ENCODE results near the gene SCLY.

DNA sequence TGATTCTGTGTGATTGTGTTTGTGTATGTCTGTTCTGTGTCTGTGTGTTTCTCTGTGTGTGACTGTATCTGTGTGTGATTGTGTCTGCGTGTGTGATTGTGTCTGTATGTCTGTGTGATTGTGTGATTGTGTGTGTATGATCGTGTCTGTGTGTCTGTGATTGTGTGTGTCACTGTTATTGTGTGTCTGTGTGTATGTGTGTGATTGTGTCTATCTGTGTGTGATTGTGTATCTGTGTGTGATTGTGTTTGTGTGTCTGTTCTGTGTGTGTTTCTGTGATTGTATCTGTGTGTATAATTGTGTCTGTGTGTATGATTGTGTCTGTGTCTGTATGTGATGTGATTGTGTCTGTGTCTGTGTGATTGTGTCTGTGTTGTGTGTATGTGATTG is 66.0 kb downstream of the SCLY start:
- TF ChIP-seq TCF12 (IDR thresholded peaks at IDR 0.05; ENCODE audit: low read depth) (no peak), FOXM1 (IDR thresholded peaks at IDR 0.05; ENCODE audit: borderline replicate concordance, low read depth) (no peak), YY1 (IDR thresholded peaks at IDR 0.05; ENCODE audit: low read depth) (no peak), EP300 (IDR thresholded peaks at IDR 0.05; ENCODE audit: borderline replicate concordance) (no peak), RAD21 (IDR thresholded peaks at IDR 0.05; ENCODE audit: low read depth) (no peak), CREB1 (IDR thresholded peaks at IDR 0.05; ENCODE audit: low read depth) (no peak)
- TF ChIP-seq, protein P1, sequence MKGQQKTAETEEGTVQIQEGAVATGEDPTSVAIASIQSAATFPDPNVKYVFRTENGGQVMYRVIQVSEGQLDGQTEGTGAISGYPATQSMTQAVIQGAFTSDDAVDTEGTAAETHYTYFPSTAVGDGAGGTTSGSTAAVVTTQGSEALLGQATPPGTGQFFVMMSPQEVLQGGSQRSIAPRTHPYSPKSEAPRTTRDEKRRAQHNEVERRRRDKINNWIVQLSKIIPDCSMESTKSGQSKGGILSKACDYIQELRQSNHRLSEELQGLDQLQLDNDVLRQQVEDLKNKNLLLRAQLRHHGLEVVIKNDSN (IDR thresholded peaks at IDR 0.05) = no peak
- TF ChIP-seq, protein P2, sequence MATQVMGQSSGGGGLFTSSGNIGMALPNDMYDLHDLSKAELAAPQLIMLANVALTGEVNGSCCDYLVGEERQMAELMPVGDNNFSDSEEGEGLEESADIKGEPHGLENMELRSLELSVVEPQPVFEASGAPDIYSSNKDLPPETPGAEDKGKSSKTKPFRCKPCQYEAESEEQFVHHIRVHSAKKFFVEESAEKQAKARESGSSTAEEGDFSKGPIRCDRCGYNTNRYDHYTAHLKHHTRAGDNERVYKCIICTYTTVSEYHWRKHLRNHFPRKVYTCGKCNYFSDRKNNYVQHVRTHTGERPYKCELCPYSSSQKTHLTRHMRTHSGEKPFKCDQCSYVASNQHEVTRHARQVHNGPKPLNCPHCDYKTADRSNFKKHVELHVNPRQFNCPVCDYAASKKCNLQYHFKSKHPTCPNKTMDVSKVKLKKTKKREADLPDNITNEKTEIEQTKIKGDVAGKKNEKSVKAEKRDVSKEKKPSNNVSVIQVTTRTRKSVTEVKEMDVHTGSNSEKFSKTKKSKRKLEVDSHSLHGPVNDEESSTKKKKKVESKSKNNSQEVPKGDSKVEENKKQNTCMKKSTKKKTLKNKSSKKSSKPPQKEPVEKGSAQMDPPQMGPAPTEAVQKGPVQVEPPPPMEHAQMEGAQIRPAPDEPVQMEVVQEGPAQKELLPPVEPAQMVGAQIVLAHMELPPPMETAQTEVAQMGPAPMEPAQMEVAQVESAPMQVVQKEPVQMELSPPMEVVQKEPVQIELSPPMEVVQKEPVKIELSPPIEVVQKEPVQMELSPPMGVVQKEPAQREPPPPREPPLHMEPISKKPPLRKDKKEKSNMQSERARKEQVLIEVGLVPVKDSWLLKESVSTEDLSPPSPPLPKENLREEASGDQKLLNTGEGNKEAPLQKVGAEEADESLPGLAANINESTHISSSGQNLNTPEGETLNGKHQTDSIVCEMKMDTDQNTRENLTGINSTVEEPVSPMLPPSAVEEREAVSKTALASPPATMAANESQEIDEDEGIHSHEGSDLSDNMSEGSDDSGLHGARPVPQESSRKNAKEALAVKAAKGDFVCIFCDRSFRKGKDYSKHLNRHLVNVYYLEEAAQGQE (IDR thresholded peaks at IDR 0.05; ENCODE audit: low read depth) = no peak
